SK-N-SH (cell line): ENCODE results near the gene A2ML1. TPM values are rescaled to one million over a fixed set of nuclear protein-coding genes. Genes with fewer than 3 reads are reported as not detected.
"Not testable (repeated sequence)": the region's sequence is repeated elsewhere in the genome, so short reads cannot be mapped to it uniquely, and the experiment has no call there.

Source experiments
- CTCF ChIA-PET: fragments of 300-600, 350-600 bp; formaldehyde crosslinking; extraction: SDS; loops from one replicate; lab custom pipeline; 2021; lab: Yijun Ruan, JAX
- POLR2A ChIA-PET: fragments of 350-600 bp; sonication (Branson Sonifier 250); formaldehyde crosslinking; extraction: SDS; loops from one replicate; lab custom pipeline; 2020; ENCODE audit warnings: antibody characterized with exemption, inconsistent platforms; lab: Yijun Ruan, JAX
- DNase-seq: peaks from one replicate; pipeline ENCODE4 v3.0.0; 2012
- H2AFZ ChIP-seq: fragments of 200-600 bp; sonication (generic); 2 replicates; pipeline ENCODE4 v1.8.1; 2016; ENCODE audit warnings: antibody characterized with exemption, mild to moderate bottlenecking, low read depth
- H3F3A ChIP-seq: fragments of 200-600 bp; sonication (generic); replicated peaks from 2 replicates; pipeline ENCODE3; 2016; ENCODE audit warnings: antibody characterized with exemption, mild to moderate bottlenecking; ENCODE audit not compliant: insufficient read depth
- H3K27ac ChIP-seq, 2 experiments: fragments of 200-500 bp in 1 of 2; fragments of 200-600 bp in 1 of 2; sonication (Bioruptor generic) in 1 of 2; sonication (generic), shearing (Covaris generic) in 1 of 2; 2 replicates each; pipeline versions ENCODE4 v1.5.1 to v1.6.1; 2014 to 2016; ENCODE audit warnings: low read depth in 2 of 2, inconsistent platforms in 1 of 2, low read length in 1 of 2, mild to moderate bottlenecking in 1 of 2, mixed read lengths in 1 of 2
- H3K27me3 ChIP-seq: fragments of 200-600 bp; sonication (generic), shearing (Covaris generic); 2 replicates; pipeline ENCODE4 v1.6.1; 2016; ENCODE audit warnings: mixed run types; ENCODE audit not compliant: insufficient read depth
- H3K36me3 ChIP-seq, 2 experiments: fragments of 200-500 bp in 1 of 2; fragments of 200-600 bp in 1 of 2; sonication (Bioruptor generic) in 1 of 2; sonication (generic) in 1 of 2; replicated peaks in 1 of 2; 2 replicates each; pipeline versions ENCODE3 to v1.5.1; 2014 to 2016; ENCODE audit warnings: low read length in 1 of 2, mild to moderate bottlenecking in 1 of 2; ENCODE audit not compliant: insufficient read depth in 2 of 2, control insufficient read depth in 1 of 2
- H3K4me1 ChIP-seq, 2 experiments: fragments of 200-500 bp in 1 of 2; fragments of 200-600 bp in 1 of 2; sonication (Bioruptor generic) in 1 of 2; sonication (generic), shearing (Covaris generic) in 1 of 2; 2 replicates each; pipeline versions ENCODE4 v1.5.1 to v1.6.1; 2014 to 2016; ENCODE audit warnings: low read depth in 1 of 2, low read length in 1 of 2, mixed run types in 1 of 2; ENCODE audit not compliant: insufficient read depth in 2 of 2, control insufficient read depth in 1 of 2
- H3K4me2 ChIP-seq: fragments of 200-600 bp; sonication (generic), shearing (Covaris generic); 2 replicates; pipeline ENCODE4 v1.6.1; 2017; ENCODE audit warnings: mixed run types
- H3K4me3 ChIP-seq, 2 experiments: fragments of 200-500 bp in 1 of 2; fragments of 200-600 bp in 1 of 2; sonication (Bioruptor generic) in 1 of 2; sonication (generic), shearing (Covaris generic) in 1 of 2; 2 replicates each; pipeline versions ENCODE4 v1.5.1 to v1.8.1; 2014 to 2016; ENCODE audit warnings: low read depth in 2 of 2, inconsistent platforms in 1 of 2, low read length in 1 of 2, mild to moderate bottlenecking in 1 of 2, mixed read lengths in 1 of 2, moderate library complexity in 1 of 2
- H3K79me2 ChIP-seq: fragments of 200-600 bp; sonication (generic); 2 replicates; pipeline ENCODE4 v1.8.1; 2017; ENCODE audit warnings: mild to moderate bottlenecking; ENCODE audit not compliant: insufficient read depth
- H3K9ac ChIP-seq: fragments of 200-600 bp; sonication (generic); 2 replicates; pipeline ENCODE4 v1.6.1; 2017; ENCODE audit warnings: mixed run types
- H3K9me2 ChIP-seq: fragments of 200-600 bp; sonication (generic); 2 replicates; pipeline ENCODE4 v1.6.1; 2017; ENCODE audit warnings: mixed run types
- H3K9me3 ChIP-seq: fragments of 200-600 bp; sonication (generic); 2 replicates; pipeline ENCODE4 v1.6.1; 2017; ENCODE audit warnings: mixed run types, mild to moderate bottlenecking, moderate library complexity
- H4K20me1 ChIP-seq: fragments of 200-600 bp; sonication (generic); 2 replicates; pipeline ENCODE4 v1.6.1; 2017; ENCODE audit warnings: mild to moderate bottlenecking, mixed run types; ENCODE audit not compliant: insufficient read depth
- GABPA ChIP-seq: IDR thresholded peaks from 2 replicates; pipeline ENCODE4 v1.4.0; 2012; ENCODE audit warnings: low read depth, mild to moderate bottlenecking
- MXI1 ChIP-seq: IDR thresholded peaks from 2 replicates; pipeline ENCODE4 v1.6.1; 2012; ENCODE audit warnings: mild to moderate bottlenecking, low read depth, low read length, improper control_type of control experiment
- POLR2AphosphoS5 ChIP-seq: IDR thresholded peaks from 2 replicates; pipeline ENCODE4 v1.6.1; 2012; ENCODE audit warnings: low read depth, low read length
- TAF1 ChIP-seq: IDR thresholded peaks from 2 replicates; pipeline ENCODE4 v1.6.1; 2012; ENCODE audit warnings: low read depth, mild to moderate bottlenecking, low read length, moderate library complexity, borderline replicate concordance
- YY1 ChIP-seq: IDR thresholded peaks from 2 replicates; pipeline ENCODE4 v1.4.0; 2012; ENCODE audit warnings: low read depth, mild to moderate bottlenecking
- WGBS: methylation state at CpG from one replicate; pipeline ENCODE4 v1.1.6; 2017; ENCODE audit warnings: low lambda C conversion rate; 5-methylcytosine and 5-hydroxymethylcytosine counted together
- polyA plus RNA-seq, 3 experiments: library from polyadenylated mRNA; depleted of rRNA; stranded (reverse); fragments of >200 nt; gene quantifications; 2 replicates each; pipeline ENCODE4 v1.2.3, GENCODE V29; 2012
- TF ChIP-seq, protein P1 (sequence below): fragments of 200-600 bp; sonication (generic); IDR thresholded peaks from 2 replicates; pipeline ENCODE4 v1.6.1; 2017; ENCODE audit warnings: antibody characterized with exemption, mild to moderate bottlenecking, moderate library complexity
- TF ChIP-seq, protein P2 (sequence below): IDR thresholded peaks from 2 replicates; pipeline ENCODE4 v1.4.0; 2012; ENCODE audit warnings: low read depth

The A2ML1 gene
- polyA plus RNA-seq, 1 of the 3 experiments (the other 2 are of a cell fraction), result not detected

DNA sequence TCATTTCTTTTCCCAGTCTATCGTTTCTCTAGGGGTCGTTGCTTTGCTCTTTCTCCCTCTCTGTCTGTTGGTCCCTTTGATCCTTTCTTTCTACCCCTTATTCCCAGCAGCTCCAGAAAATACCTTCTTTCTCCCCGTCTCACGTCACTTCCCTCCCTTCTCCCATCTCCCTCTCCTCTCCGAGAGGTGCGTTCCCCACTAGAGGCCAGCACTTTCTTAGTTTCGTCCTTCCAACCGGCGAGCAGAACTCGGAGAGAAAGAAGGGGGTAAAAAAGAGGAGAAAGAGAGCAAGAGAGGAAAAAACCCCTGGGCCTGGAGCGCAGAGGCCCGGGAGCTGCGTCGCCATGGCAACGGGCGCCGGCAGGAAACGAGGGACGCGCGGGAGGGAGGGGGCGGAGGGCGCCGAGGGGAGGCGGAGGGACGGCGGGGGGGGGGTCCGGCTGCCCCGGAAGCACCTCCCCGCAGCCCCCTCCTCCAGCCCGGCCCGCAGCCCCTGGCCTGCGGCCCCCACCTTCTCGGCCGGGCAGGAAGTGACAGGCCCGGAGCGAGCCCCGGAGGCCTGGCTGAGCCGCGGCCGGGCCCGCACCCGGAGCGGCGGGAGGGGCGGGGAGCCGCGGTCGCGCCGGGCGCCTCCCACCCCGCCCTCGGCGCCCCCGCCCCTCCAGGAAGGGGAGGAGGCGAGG, 91.8 kb downstream of the A2ML1 start, which contains the start of gene PHC1:
PHC1 (plus strand) TSS at position 477 of the 683 bp plus-strand sequence. CDS start 3,169 bp downstream, outside the sequence.
- Histone ChIP-seq H3K9ac (peak within 1 kb of the TSS; percentile 88), H3K79me2 (peaks cover 28% of the 10 kb centered on the region), H3K36me3 (peaks cover 4 to 11% of the 10 kb centered on the region in 2 experiments), H2AFZ (peak within 1 kb of the TSS; percentile 99), H3K4me2 (peak within 1 kb of the TSS; percentile 88), H3K4me3 (peak within 1 kb of the TSS; percentile 74 to 89), H3K27ac (peak within 1 kb of the TSS; percentile 95 to 97), H3F3A (peaks cover 11% of the 10 kb centered on the region), H3K4me1 (peaks cover 15 to 16% of the 10 kb centered on the region in 2 experiments; a peak in 3 of 4 replicates)
- not testable (repeated sequence) for H4K20me1 ChIP-seq, H3K9me3 ChIP-seq, H3K9me2 ChIP-seq, H3K27me3 ChIP-seq
- POLR2A ChIA-PET, result interaction anchor here (1.3 to 2.3 kb wide), 2 partner anchors 36 to 227 kb away, joined by 4 to 19 read pairs; partner anchors contain the start of gene M6PR
- WGBS, result 1% methylated on average over 26 of the region's 57 CpGs
- CTCF ChIA-PET, result interaction anchor here (0.6 to 3.8 kb wide), 7 partner anchors 10 to 199 kb away, joined by 3 to 26 read pairs (median 4); partner anchors contain the start of gene M6PR
- TF ChIP-seq MXI1, result 0 out of 2 replicates have a peak, but pooled peaks have one; percentile 40
- TF ChIP-seq, protein P1, sequence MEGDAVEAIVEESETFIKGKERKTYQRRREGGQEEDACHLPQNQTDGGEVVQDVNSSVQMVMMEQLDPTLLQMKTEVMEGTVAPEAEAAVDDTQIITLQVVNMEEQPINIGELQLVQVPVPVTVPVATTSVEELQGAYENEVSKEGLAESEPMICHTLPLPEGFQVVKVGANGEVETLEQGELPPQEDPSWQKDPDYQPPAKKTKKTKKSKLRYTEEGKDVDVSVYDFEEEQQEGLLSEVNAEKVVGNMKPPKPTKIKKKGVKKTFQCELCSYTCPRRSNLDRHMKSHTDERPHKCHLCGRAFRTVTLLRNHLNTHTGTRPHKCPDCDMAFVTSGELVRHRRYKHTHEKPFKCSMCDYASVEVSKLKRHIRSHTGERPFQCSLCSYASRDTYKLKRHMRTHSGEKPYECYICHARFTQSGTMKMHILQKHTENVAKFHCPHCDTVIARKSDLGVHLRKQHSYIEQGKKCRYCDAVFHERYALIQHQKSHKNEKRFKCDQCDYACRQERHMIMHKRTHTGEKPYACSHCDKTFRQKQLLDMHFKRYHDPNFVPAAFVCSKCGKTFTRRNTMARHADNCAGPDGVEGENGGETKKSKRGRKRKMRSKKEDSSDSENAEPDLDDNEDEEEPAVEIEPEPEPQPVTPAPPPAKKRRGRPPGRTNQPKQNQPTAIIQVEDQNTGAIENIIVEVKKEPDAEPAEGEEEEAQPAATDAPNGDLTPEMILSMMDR, result peak; percentile 57
- TF ChIP-seq GABPA, result peak; percentile 53; the same call in 1 of the 2 replicates
- TF ChIP-seq POLR2AphosphoS5, result peak; percentile 18; the same call in 1 of the 2 replicates
- TF ChIP-seq YY1, result peak; percentile 56; the same call in 1 of the 2 replicates
- DNase-seq, result peak; percentile 97

DNA sequence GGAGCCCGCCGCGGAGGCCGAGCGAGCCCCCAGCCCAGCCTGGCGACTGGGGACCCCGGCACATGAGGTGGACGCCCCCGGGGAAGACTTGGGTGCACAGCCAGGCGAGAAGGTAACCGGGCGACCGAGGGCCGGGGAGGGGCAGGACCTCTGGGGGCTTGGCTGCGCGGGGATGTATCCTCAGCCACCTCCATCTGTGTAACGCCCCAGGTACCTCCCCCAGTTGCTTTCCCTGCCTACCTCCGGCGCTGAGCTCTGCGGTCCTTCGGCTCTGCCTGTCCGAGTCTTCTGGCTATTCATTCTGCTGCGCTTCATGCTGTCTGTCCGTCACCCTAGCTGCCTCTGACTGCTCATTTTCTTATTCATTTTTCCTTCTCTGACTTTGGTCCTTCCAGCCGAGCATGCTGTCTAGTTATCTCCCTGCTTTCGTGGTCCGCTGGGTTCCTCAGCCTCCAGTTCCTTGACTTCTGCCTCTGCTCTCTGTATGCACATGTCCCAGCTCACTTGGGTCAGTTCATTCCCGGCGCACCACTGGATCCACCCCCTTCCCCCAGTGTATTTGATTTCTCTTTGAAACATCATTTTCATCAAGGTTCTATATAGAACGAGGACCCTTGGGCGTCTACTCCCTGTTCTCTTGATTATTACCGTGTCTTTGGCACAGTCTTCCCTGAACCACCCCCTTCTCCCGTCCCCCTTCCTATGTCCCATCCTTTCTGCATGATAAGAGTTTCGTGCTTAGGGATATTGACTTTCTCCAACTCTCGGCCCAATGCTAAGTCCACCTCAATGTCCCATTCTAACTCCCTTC, 92.5 kb downstream of the A2ML1 start:
- WGBS, result 2% methylated on average over 18 of the region's 35 CpGs

More for the DNA sequence above, 92.5 kb downstream of the A2ML1 start:
- H3K9ac ChIP-seq, result peak overlapping the region; percentile 56
- peaks cover 4 to 16% of the 10 kb centered on the region in 2 experiments for H3K36me3 ChIP-seq
- no peaks in the 10 kb centered on the region for H3K27me3 ChIP-seq
- no peaks in the 10 kb centered on the region for H3K9me3 ChIP-seq
- no peaks in the 10 kb centered on the region for H4K20me1 ChIP-seq
- H2AFZ ChIP-seq, result peak overlapping the region; percentile 78
- CTCF ChIA-PET, result interaction anchor here (0.7 to 3.8 kb wide), 5 partner anchors 24 to 200 kb away, joined by 3 to 26 read pairs (median 6); partner anchors contain the start of gene M6PR
- H3K4me1 ChIP-seq, result peaks cover 15 to 16% of the 10 kb centered on the region in 2 experiments; a peak in 3 of 4 replicates
- DNase-seq, result peak; percentile 83
- peak overlapping the region; percentile 74 to 89 for H3K4me3 ChIP-seq
- peaks cover 28% of the 10 kb centered on the region for H3K79me2 ChIP-seq
- no peak for TF ChIP-seq TAF1
- TF ChIP-seq, protein P2, sequence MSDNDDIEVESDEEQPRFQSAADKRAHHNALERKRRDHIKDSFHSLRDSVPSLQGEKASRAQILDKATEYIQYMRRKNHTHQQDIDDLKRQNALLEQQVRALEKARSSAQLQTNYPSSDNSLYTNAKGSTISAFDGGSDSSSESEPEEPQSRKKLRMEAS, result peak; percentile 8; the same call in 1 of the 2 replicates
- TF ChIP-seq MXI1, result peak; percentile 71
- TF ChIP-seq, all 33 proteins: peak for 2
- Histone ChIP-seq H3K27ac (peak overlapping the region; percentile 83 to 95), H3K4me2 (peak overlapping the region; percentile 88), H3F3A (peaks cover 11% of the 10 kb centered on the region), H3K9me2 (no peaks in the 10 kb centered on the region)
- POLR2A ChIA-PET, result interaction anchor here (1.3 to 2.3 kb wide), 2 partner anchors 35 to 227 kb away, joined by 4 to 19 read pairs; partner anchors contain the start of gene M6PR
